Measurements from ENCODE around the gene MXRA8.

Gene MXRA8

GRCh38 chr1:1307261-1307922 lies 51.0 kb downstream of the MXRA8 start:
- DNase-seq (ENCODE audit: low read depth in 2 of 2), result no peak

DNA sequence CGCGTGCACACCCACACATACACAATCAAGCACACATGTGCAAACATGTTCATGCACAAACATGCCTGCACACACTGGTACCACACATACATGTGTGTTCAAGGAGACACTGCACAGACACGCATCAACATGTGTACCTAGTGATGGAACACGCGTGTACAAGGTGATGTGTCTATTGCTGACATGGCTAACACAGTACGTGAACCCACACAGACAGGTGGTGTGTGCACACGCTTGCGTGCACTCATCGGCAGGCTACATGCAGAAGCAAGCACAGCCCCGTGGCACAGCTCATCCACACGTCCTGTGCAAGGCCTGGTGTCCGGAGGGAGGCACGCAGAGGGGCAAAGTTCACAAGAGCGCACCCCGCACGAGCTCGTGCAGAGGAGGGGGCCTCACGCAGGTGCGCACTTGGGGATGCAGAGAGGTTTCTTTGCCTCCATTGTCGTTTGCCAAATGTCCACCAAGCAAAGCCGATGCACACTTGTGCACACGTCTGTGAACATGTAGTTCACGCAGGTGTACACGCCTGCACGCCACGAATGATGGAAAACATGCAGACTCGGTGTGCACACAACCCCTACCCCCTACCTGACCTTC lies 51.6 kb downstream of the MXRA8 start:
- no peak for DNase-seq (ENCODE audit: low read depth in 2 of 2)

DNA sequence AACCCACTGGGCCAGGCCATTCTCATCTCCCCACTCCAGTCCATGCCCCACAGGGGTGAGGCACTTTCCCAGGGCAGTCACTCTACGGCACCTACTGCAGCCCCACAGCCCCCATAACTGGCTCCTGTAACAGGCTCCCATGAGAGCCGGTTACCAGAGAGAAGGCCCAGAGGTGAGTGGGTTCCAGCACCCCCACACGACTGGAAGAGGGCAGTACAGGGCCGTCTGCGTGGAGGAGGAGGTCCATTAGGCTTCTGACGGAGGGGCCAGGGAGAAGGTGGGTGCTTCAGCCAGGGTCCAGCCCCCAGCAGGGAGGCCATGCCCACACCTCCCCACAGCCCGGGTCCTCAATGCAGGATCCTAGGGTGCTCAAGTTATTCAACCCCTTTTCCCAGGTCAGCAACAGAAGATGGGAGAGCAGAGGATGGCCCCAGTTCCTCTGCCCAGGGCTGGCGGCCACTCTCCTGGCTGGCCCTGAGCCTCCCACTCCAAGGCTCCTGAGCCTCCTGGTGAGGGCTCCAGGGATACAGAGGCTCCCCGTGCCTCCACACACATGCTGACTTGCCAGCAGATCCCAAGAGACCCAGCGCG lies 52.2 kb downstream of the MXRA8 start:
- DNase-seq (ENCODE audit: low read depth in 2 of 2), result no peak

GRCh38 chr1:1305300-1306069 lies 52.9 kb downstream of the MXRA8 start:
- peak; percentile 61 to 62 for DNase-seq (ENCODE audit: low read depth in 2 of 2)

DNA sequence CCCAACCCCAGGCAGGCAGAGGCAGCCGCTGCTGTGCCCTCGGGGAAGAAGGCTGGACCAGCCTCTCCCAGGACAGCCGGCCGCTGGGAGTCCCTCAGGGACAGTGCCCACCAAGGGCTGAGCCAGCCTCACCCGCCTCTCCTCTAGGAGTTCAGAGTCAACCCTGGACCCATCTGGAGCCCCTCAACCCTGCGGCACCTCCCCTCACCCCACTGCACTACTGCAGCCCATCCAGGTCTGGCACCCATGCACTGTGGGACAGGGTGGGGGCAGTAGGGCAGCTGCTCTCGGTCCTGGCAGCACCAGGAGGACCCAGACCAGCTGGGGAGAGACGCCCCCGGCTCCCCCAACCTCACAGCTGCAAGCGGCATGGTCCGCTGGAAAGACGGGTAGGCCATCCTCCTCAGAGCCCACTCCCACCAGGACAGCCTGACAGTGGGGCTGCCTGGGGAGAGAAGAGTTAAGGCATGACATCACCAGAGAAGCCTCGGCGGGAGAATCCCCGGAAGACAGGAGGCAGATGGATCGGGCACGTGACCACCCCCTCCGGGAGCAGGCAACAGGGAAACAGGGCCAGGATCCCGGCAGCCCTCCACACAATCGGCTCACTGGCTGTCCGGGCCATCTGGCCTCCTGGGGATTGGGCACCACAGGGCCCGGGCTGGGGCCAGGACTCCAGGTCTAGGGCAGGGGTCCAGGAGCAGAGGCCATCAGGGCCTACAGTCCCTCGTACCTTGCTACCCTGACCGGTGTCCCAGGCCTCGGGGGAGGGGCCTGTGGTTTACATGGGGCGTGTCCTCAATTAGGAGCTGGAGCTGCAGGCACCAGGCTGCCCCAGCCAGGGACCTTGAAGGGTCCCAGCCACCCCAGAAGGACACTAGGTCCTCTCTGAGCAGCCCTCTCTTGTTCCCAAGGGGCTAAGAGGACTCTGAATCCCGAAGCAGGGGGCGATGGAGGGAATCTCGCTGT lies 53.7 kb downstream of the MXRA8 start:
- no peak for DNase-seq (ENCODE audit: low read depth in 2 of 2)

- no peak for DNase-seq (ENCODE audit: low read depth in 2 of 2)
Measured at GRCh38 chr1:1303736-1304135, 54.6 kb downstream of the MXRA8 start.

DNA sequence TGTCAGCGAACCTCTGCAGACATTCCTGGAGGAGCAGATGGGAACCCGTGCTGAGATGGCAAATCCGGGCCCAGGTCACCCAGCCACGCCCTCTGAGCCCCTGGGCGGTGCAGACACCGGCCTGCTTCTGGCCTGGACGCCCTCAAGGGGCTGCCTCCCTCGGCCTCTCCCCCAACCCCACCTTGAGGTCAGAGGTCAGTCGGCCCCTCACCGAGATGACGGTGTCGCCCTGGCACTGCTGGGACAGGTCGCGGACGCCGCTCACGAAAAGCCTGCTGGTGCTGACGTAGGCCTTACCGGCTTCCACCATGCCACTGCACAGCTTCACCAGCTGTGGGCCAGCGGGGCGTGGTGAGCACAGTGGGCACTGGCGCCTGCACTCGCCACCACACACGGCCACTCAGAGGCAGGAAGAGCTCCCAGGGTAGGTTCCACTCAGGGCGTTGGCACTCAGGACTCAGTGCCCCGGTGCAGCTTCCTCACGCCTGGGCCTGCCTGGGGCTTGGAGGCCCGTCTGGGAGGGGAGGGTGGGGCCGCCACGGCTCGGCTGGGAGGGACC lies 55.3 kb downstream of the MXRA8 start:
- no peak for DNase-seq (ENCODE audit: low read depth in 2 of 2)

All from stimulated activated CD8-positive, alpha-beta memory T cell treated with anti-CD3 and anti-CD28 coated beads, Interleukin-2, amount 100 ng/mL, for 1 hour (primary cell).